ENCODE results near the gene SGIP1. TPM values are rescaled to one million over a fixed set of nuclear protein-coding genes. Genes with fewer than 3 reads are reported as not detected.
A peak's percentile ranks its signal among the peaks of the same experiment; 100 is the strongest.

SGIP1 gene
- polyA plus RNA-seq, 1 donor: 15.2 TPM

- H3K27ac ChIP-seq (ENCODE audit: low read length): no peak overlapping the region
- WGBS (ENCODE audit: insufficient coverage, low lambda C conversion rate): 89% methylated on average over 1 of the region's 3 CpGs
Observed at GRCh38 chr1:66676613-66677298, 142.8 kb downstream of the SGIP1 start.

GRCh38 chr1:66678146-66678545 lies 144.2 kb downstream of the SGIP1 start:
- no peaks in the 10 kb centered on the region for H3K36me3 ChIP-seq (ENCODE audit: control insufficient read depth, insufficient read depth, low read length)
- no peaks in the 10 kb centered on the region for H3K27me3 ChIP-seq (ENCODE audit: control insufficient read depth, insufficient read depth, low read length)
- no peak overlapping the region for H3K27ac ChIP-seq (ENCODE audit: low read length)
- H3K4me1 ChIP-seq (ENCODE audit: control insufficient read depth, insufficient read depth, low read length): no peaks in the 10 kb centered on the region
- no peaks in the 10 kb centered on the region for H3K9me3 ChIP-seq (ENCODE audit: control insufficient read depth, low read depth, low read length)
- WGBS (ENCODE audit: insufficient coverage, low lambda C conversion rate): no CpG with 5 or more reads among the region's 1 CpG
- no peak overlapping the region for H3K4me3 ChIP-seq (ENCODE audit: low read length)
- DNase-seq: no peak

More at GRCh38 chr1:66676613-66677298, 142.8 kb downstream of the SGIP1 start:
- no peaks in the 10 kb centered on the region for H3K9me3 ChIP-seq (ENCODE audit: control insufficient read depth, low read depth, low read length)
- H3K27me3 ChIP-seq (ENCODE audit: control insufficient read depth, insufficient read depth, low read length): no peaks in the 10 kb centered on the region
- H3K36me3 ChIP-seq (ENCODE audit: control insufficient read depth, insufficient read depth, low read length): no peaks in the 10 kb centered on the region
- no peak for DNase-seq
- no peak overlapping the region for H3K4me3 ChIP-seq (ENCODE audit: low read length)
- H3K4me1 ChIP-seq (ENCODE audit: control insufficient read depth, insufficient read depth, low read length): no peaks in the 10 kb centered on the region

- Histone ChIP-seq H3K36me3 (ENCODE audit: control insufficient read depth, insufficient read depth, low read length) (no peaks in the 10 kb centered on the region), H3K27me3 (ENCODE audit: control insufficient read depth, insufficient read depth, low read length) (no peaks in the 10 kb centered on the region), H3K27ac (ENCODE audit: low read length) (no peak overlapping the region), H3K9me3 (ENCODE audit: control insufficient read depth, low read depth, low read length) (no peaks in the 10 kb centered on the region), H3K4me3 (ENCODE audit: low read length) (no peak overlapping the region), H3K4me1 (ENCODE audit: control insufficient read depth, insufficient read depth, low read length) (no peaks in the 10 kb centered on the region)
- WGBS (ENCODE audit: insufficient coverage, low lambda C conversion rate): 83% methylated on average over 2 of the region's 5 CpGs
- no peak for DNase-seq
Observed at GRCh38 chr1:66679140-66679539, 145.2 kb downstream of the SGIP1 start.

GRCh38 chr1:66681686-66682085 lies 147.7 kb downstream of the SGIP1 start:
- WGBS (ENCODE audit: insufficient coverage, low lambda C conversion rate): no CpG with 5 or more reads among the region's 2 CpGs
- Histone ChIP-seq H3K9me3 (ENCODE audit: control insufficient read depth, low read depth, low read length) (no peaks in the 10 kb centered on the region), H3K27ac (ENCODE audit: low read length) (no peak overlapping the region), H3K4me1 (ENCODE audit: control insufficient read depth, insufficient read depth, low read length) (no peaks in the 10 kb centered on the region), H3K4me3 (ENCODE audit: low read length) (no peak overlapping the region), H3K27me3 (ENCODE audit: control insufficient read depth, insufficient read depth, low read length) (no peaks in the 10 kb centered on the region), H3K36me3 (ENCODE audit: control insufficient read depth, insufficient read depth, low read length) (no peaks in the 10 kb centered on the region)
- no peak for DNase-seq

- WGBS (ENCODE audit: insufficient coverage, low lambda C conversion rate): no CpG with 5 or more reads among the region's 11 CpGs
- Histone ChIP-seq H3K27me3 (ENCODE audit: control insufficient read depth, insufficient read depth, low read length) (no peaks in the 10 kb centered on the region), H3K27ac (ENCODE audit: low read length) (no peak overlapping the region), H3K36me3 (ENCODE audit: control insufficient read depth, insufficient read depth, low read length) (no peaks in the 10 kb centered on the region), H3K9me3 (ENCODE audit: control insufficient read depth, low read depth, low read length) (no peaks in the 10 kb centered on the region), H3K4me3 (ENCODE audit: low read length) (no peak overlapping the region), H3K4me1 (ENCODE audit: control insufficient read depth, insufficient read depth, low read length) (no peaks in the 10 kb centered on the region)
- DNase-seq: no peak
Observed at GRCh38 chr1:66682106-66682505, 148.2 kb downstream of the SGIP1 start.

GRCh38 chr1:66684353-66684752 lies 150.4 kb downstream of the SGIP1 start:
- Histone ChIP-seq H3K36me3 (ENCODE audit: control insufficient read depth, insufficient read depth, low read length) (no peaks in the 10 kb centered on the region), H3K27me3 (ENCODE audit: control insufficient read depth, insufficient read depth, low read length) (no peaks in the 10 kb centered on the region), H3K4me1 (ENCODE audit: control insufficient read depth, insufficient read depth, low read length) (no peaks in the 10 kb centered on the region), H3K9me3 (ENCODE audit: control insufficient read depth, low read depth, low read length) (no peaks in the 10 kb centered on the region), H3K4me3 (ENCODE audit: low read length) (no peak overlapping the region), H3K27ac (ENCODE audit: low read length) (no peak overlapping the region)
- 60% methylated on average over 1 of the region's 3 CpGs for WGBS (ENCODE audit: insufficient coverage, low lambda C conversion rate)
- DNase-seq: no peak

GRCh38 chr1:66685265-66685664 lies 151.3 kb downstream of the SGIP1 start:
- no peaks in the 10 kb centered on the region for H3K4me1 ChIP-seq (ENCODE audit: control insufficient read depth, insufficient read depth, low read length)
- no peaks in the 10 kb centered on the region for H3K36me3 ChIP-seq (ENCODE audit: control insufficient read depth, insufficient read depth, low read length)
- H3K27me3 ChIP-seq (ENCODE audit: control insufficient read depth, insufficient read depth, low read length): no peaks in the 10 kb centered on the region
- no peak for DNase-seq
- no peaks in the 10 kb centered on the region for H3K9me3 ChIP-seq (ENCODE audit: control insufficient read depth, low read depth, low read length)
- H3K27ac ChIP-seq (ENCODE audit: low read length): no peak overlapping the region
- H3K4me3 ChIP-seq (ENCODE audit: low read length): no peak overlapping the region

GRCh38 chr1:66685670-66686069 lies 151.7 kb downstream of the SGIP1 start:
- Histone ChIP-seq H3K27me3 (ENCODE audit: control insufficient read depth, insufficient read depth, low read length) (no peaks in the 10 kb centered on the region), H3K27ac (ENCODE audit: low read length) (no peak overlapping the region), H3K4me3 (ENCODE audit: low read length) (no peak overlapping the region), H3K4me1 (ENCODE audit: control insufficient read depth, insufficient read depth, low read length) (no peaks in the 10 kb centered on the region), H3K36me3 (ENCODE audit: control insufficient read depth, insufficient read depth, low read length) (no peaks in the 10 kb centered on the region), H3K9me3 (ENCODE audit: control insufficient read depth, low read depth, low read length) (no peaks in the 10 kb centered on the region)
- WGBS (ENCODE audit: insufficient coverage, low lambda C conversion rate): no CpG with 5 or more reads among the region's 1 CpG
- DNase-seq: no peak

GRCh38 chr1:66686406-66686805 lies 152.5 kb downstream of the SGIP1 start:
- no peak overlapping the region for H3K4me3 ChIP-seq (ENCODE audit: low read length)
- no peak overlapping the region for H3K27ac ChIP-seq (ENCODE audit: low read length)
- DNase-seq: no peak
- no peaks in the 10 kb centered on the region for H3K27me3 ChIP-seq (ENCODE audit: control insufficient read depth, insufficient read depth, low read length)
- no peaks in the 10 kb centered on the region for H3K9me3 ChIP-seq (ENCODE audit: control insufficient read depth, low read depth, low read length)
- 90% methylated on average over 2 of the region's 3 CpGs for WGBS (ENCODE audit: insufficient coverage, low lambda C conversion rate)
- no peaks in the 10 kb centered on the region for H3K36me3 ChIP-seq (ENCODE audit: control insufficient read depth, insufficient read depth, low read length)
- peaks cover 3% of the 10 kb centered on the region for H3K4me1 ChIP-seq (ENCODE audit: control insufficient read depth, insufficient read depth, low read length)

- peaks cover 5% of the 10 kb centered on the region for H3K4me1 ChIP-seq (ENCODE audit: control insufficient read depth, insufficient read depth, low read length)
- peak; percentile 45 to 66 for DNase-seq
- no peaks in the 10 kb centered on the region for H3K9me3 ChIP-seq (ENCODE audit: control insufficient read depth, low read depth, low read length)
- no peak overlapping the region for H3K4me3 ChIP-seq (ENCODE audit: low read length)
- no peaks in the 10 kb centered on the region for H3K36me3 ChIP-seq (ENCODE audit: control insufficient read depth, insufficient read depth, low read length)
- no peaks in the 10 kb centered on the region for H3K27me3 ChIP-seq (ENCODE audit: control insufficient read depth, insufficient read depth, low read length)
- H3K27ac ChIP-seq (ENCODE audit: low read length): peak overlapping the region; percentile 17
- WGBS (ENCODE audit: insufficient coverage, low lambda C conversion rate): 33% methylated on average over 1 of the region's 2 CpGs
Observed at GRCh38 chr1:66687358-66687757, 153.4 kb downstream of the SGIP1 start.

- Histone ChIP-seq H3K27ac (ENCODE audit: low read length) (no peak overlapping the region), H3K9me3 (ENCODE audit: control insufficient read depth, low read depth, low read length) (no peaks in the 10 kb centered on the region), H3K4me3 (ENCODE audit: low read length) (no peak overlapping the region), H3K36me3 (ENCODE audit: control insufficient read depth, insufficient read depth, low read length) (no peaks in the 10 kb centered on the region), H3K4me1 (ENCODE audit: control insufficient read depth, insufficient read depth, low read length) (peaks cover 8% of the 10 kb centered on the region), H3K27me3 (ENCODE audit: control insufficient read depth, insufficient read depth, low read length) (no peaks in the 10 kb centered on the region)
- peak; percentile 11 to 24 for DNase-seq
- 93% methylated on average over 2 of the region's 7 CpGs for WGBS (ENCODE audit: insufficient coverage, low lambda C conversion rate)
Observed at GRCh38 chr1:66690666-66691381, 156.9 kb downstream of the SGIP1 start.

All from large intestine (tissue), 3 donors.